NCI-H460 (cell line): ENCODE measurements around the gene PLVAP. TPM values are rescaled to one million over a fixed set of nuclear protein-coding genes. Genes with fewer than 3 reads are reported as not detected.

Experiments
- DNase-seq: peaks from one replicate; pipeline ENCODE4 v3.0.0-alpha.2; 2016; ENCODE audit warnings: low read depth; ENCODE audit errors: extremely low read depth
- total RNA-seq: library from RNA; depleted of rRNA; stranded (reverse); fragments of >200 nt; shearing (Covaris generic); gene quantifications from 2 replicates; pipeline ENCODE4 v1.2.3, GENCODE V29; 2014

PLVAP gene
- total RNA-seq, 1 experiment from 2014 or later, result not detected

- no peak for DNase-seq
These were observed 52.6 kb downstream of the PLVAP start for GRCh38 chr19:17324357-17325114.

- DNase-seq, result no peak
These were observed 53.2 kb downstream of the PLVAP start for GRCh38 chr19:17323964-17324332.

- no peak for DNase-seq
These were observed 53.7 kb downstream of the PLVAP start for GRCh38 chr19:17323300-17323963.

GRCh38 chr19:17322854-17323253, 54.3 kb downstream of the PLVAP start:
- no peak for DNase-seq

GRCh38 chr19:17321655-17322489, 55.3 kb downstream of the PLVAP start:
- no peak for DNase-seq

- DNase-seq, result no peak
These were observed 56.7 kb downstream of the PLVAP start for GRCh38 chr19:17320435-17320834.

- no peak for DNase-seq
These were observed 57.5 kb downstream of the PLVAP start for GRCh38 chr19:17319473-17320238.

- DNase-seq, result no peak
These were observed 58.2 kb downstream of the PLVAP start for GRCh38 chr19:17318966-17319365.

GRCh38 chr19:17314007-17314593, 63.0 kb downstream of the PLVAP start:
- DNase-seq, result no peak

- no peak for DNase-seq
These were observed 64.7 kb downstream of the PLVAP start for GRCh38 chr19:17312189-17313113.

GRCh38 chr19:17311455-17312188, 65.5 kb downstream of the PLVAP start:
- no peak for DNase-seq

GRCh38 chr19:17309965-17310461, 67.1 kb downstream of the PLVAP start:
- DNase-seq, result no peak

GRCh38 chr19:17309198-17309964, 67.8 kb downstream of the PLVAP start, which contains the start of gene DDA1:
Gene DDA1, plus strand, starts transcription at chr19:17309563. Its CDS starts 92 bp downstream, at chr19:17309655.
- peak; percentile 98 for DNase-seq

GRCh38 chr19:17307876-17308377, 69.2 kb downstream of the PLVAP start:
- no peak for DNase-seq

- DNase-seq, result no peak
These were observed 70.8 kb downstream of the PLVAP start for GRCh38 chr19:17306285-17306714.

GRCh38 chr19:17305517-17306284, 71.4 kb downstream of the PLVAP start, which contains the start of gene MRPL34:
Gene MRPL34, plus strand, starts transcription at chr19:17305872. Its CDS starts 21 bp downstream, at chr19:17305893.
- DNase-seq, result peak; percentile 97
